ENCODE data around the gene MRPL43. TPM values are rescaled to one million over a fixed set of nuclear protein-coding genes. Genes with fewer than 3 reads are reported as not detected.
"Not testable (repeated sequence)": the region's sequence is repeated elsewhere in the genome, so short reads cannot be mapped to it uniquely, and the experiment has no call there.

MRPL43 gene
- total RNA-seq, 1 donor from 2014 or later = 51.7 TPM

DNA sequence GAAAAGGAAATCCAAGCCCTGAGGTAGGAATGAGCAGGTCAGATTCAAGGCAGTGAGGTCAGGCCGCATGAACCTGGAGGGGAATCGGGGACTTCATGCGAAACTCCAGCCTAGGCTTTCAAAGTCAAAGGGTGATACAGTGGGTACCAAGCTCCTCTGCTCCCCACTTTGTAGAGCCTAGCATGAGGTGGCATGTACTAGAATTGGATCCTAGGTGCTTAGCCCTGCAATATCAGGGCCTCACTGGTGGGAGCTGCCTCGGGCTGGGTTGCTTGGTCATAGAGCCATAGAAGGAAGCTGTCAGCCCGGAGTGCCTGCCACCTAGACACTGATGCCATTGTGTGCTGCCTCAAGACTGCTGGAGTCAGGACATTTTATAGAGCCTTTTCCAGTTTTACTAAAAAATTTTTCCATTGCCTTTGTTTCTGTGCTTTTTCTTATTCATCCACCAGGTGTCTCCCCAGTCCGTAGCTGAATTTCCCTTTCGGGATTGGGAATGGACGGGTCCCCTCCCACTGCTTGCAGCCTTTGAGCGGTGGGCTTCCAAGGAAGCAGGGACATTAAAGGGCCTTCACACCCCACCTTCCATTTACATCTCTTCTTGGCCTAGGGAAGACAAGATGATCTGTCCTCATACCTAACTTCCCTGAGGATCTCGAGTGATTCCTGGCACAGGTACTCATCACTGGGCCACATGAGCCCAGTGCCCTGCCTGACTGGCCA, 6.8 kb upstream of the MRPL43 start:
- no peak for DNase-seq (ENCODE audit: low spot score)
- intact Hi-C loops (cut with DNase I) = no loop called here

DNA sequence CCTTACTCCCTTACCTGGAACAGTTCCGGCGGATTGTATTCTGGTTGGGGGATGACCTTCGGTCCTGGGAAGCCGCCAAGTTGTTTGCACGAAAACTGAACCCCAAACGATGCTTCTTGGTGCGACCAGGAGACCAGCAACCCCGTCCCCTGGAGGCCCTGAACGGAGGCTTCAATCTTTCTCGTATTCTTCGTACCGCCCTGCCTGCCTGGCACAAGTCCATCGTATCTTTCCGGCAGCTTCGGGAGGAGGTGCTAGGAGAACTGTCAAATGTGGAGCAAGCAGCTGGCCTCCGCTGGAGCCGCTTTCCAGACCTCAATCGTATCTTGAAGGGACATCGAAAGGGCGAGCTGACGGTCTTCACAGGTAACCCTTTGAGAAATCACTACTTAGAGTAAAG, 1.8 kb upstream of the MRPL43 start:
- intact Hi-C loops (cut with DNase I) = loop anchor here (5.0 kb wide), 1 partner anchor 77 kb away; the partner anchor contains the start of gene SLF2

DNA sequence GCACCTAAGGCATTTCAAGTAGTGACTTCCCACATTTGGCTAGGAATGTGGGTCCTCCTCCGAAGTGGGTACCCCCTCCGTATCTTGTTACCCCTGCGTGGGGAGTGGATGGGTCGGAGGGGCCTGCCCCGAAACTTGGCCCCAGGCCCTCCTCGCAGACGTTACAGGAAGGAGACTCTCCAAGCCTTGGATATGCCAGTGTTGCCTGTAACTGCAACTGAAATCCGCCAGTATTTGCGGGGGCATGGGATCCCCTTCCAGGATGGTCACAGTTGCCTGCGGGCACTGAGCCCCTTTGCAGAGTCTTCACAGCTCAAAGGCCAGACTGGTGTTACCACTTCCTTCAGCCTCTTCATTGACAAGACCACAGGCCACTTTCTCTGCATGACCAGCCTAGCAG, 869 bp upstream of the MRPL43 start:
- intact Hi-C loops (cut with DNase I) = loop anchor here (5.0 kb wide), 1 partner anchor 76 kb away; the partner anchor contains the start of gene SLF2

More for the DNA sequence above, 1.8 kb upstream of the MRPL43 start:
- DNase-seq (ENCODE audit: low spot score) = no peak

DNA sequence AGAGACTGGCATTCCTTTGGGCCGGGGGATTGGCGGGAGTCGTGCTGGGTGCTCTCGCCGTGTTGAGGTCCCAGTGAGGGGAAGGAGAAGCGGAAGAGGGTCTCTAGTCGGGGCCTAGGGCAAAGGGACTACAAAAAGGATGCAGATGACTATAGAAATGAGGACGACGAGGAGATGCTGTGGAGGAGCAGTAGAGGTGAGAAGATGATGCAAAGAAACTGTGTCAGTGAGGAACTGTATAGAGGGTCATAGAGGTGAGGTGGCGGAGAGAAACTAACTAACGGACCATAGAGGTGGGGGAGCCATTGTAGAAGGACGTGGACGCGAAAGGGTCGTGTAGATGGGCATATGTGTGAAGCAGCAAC, 370 bp upstream of the MRPL43 start:
- DNase-seq (ENCODE audit: low spot score) = no peak
- intact Hi-C loops (cut with DNase I) = loop anchor here (5.0 kb wide), 1 partner anchor 75 kb away; the partner anchor contains the start of gene SLF2

More for the DNA sequence above, 869 bp upstream of the MRPL43 start:
- no peak for DNase-seq (ENCODE audit: low spot score)

DNA sequence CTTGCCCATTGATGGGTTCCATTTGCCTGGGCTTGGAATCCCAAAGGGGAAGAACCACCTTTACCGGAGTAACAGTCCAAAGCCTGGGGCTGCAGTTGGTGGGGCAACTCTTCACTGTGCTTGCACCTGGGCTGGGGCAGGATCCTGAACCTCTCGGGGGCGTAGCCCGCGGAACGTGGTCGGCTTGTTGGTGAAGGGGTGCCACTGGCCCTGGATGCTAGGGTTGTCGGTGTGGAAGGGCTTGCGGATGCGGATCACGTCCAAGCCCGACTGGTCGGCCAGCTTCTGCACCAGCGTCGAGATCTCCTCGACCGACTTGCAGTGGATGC, 710 bp downstream of the MRPL43 start:
- DNase-seq (ENCODE audit: low spot score) = no peak
- intact Hi-C loops (cut with DNase I) = loop anchor here (5.0 kb wide), 1 partner anchor 74 kb away; the partner anchor contains the start of gene SLF2

DNA sequence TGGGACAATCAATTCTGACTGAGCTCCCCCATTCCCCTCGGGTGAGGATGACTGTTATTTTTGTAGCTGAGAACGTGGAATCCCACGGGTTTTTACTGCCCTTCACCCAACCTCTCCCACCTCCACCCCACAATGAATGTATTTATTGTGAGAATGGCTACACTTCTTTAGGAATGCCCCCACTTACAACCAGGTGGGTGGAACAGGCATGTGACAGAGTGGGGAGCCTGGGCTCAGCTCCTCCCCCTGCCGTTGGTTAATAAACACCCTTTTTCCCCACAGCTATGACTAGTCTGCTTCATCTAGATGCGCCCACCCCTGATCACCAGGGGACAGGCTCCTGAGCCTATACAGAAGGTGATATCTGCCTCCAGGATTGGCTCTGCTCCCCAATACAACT, 2.0 kb downstream of the MRPL43 start:
- intact Hi-C loops (cut with DNase I) = loop anchor here (5.0 kb wide), 1 partner anchor 73 kb away; the partner anchor contains the start of gene SLF2
- peak; percentile 31 for DNase-seq (ENCODE audit: low spot score)

DNA sequence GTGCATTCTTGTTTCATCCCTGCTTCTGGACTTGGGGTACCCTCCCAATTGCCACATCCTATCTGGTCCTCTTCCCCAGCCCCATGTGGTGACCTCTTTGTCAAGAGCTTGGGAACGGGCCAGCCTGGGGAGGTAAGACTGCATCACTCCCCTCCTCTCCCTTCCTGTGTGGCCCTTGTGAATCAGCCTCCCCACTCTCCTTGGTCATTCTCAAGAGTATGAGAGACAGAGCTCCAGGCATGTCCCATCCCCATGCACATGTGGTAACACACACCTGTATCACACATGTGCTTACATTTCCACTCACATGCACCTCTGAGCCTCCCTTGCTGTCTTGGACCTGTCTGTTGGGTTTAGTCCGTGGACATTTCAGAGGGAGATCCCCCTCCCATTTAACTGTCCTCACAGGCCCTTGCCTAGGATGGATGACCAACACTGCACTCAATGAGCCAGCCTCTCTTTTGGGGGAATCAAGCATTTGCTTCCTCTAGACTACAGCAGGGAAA, 2.6 kb downstream of the MRPL43 start:
- intact Hi-C loops (cut with DNase I) = loop anchor here (5.0 kb wide), 1 partner anchor 72 kb away; the partner anchor contains the start of gene SLF2
- DNase-seq (ENCODE audit: low spot score) = peak; percentile 55

DNA sequence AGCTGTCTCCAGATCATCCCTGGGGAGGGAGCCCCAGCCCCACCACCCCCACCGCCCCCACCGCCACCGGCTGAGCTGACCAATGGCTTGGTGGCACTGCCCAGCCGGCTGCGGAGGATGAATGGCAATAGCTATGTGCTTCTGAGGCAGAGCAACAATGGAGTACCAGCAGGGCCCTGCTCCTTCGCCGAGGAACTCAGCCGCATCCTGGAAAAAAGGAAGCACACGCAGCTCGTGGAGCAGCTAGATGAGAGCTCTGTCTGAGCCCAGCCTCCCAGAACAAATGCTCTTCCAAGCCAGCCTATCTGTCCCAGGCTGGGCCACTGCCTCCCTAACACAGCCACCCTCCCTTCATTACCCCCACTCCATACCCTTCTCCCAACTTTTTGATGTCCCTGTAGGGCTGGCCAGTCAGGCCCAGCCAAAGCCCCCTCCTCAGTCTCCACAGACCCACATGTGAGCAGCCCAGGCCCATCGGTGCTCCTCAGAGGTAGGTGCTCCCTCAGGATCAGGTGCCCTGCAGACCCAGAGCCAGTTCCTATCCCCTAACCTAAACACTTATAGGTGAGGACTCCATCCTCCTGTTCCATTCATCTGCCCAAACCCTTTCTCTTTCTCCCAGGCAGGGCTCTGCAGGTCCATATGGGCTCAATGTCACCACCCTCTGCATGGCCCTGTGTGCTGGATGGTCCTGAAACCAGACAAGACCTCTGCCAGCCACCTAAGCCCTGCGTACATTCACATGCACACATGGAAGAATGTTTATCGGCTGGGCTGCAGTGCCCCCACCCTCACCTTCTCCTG, 3.2 kb downstream of the MRPL43 start:
- peak; percentile 63 for DNase-seq (ENCODE audit: low spot score)
- intact Hi-C loops (cut with DNase I) = no loop called here

DNA sequence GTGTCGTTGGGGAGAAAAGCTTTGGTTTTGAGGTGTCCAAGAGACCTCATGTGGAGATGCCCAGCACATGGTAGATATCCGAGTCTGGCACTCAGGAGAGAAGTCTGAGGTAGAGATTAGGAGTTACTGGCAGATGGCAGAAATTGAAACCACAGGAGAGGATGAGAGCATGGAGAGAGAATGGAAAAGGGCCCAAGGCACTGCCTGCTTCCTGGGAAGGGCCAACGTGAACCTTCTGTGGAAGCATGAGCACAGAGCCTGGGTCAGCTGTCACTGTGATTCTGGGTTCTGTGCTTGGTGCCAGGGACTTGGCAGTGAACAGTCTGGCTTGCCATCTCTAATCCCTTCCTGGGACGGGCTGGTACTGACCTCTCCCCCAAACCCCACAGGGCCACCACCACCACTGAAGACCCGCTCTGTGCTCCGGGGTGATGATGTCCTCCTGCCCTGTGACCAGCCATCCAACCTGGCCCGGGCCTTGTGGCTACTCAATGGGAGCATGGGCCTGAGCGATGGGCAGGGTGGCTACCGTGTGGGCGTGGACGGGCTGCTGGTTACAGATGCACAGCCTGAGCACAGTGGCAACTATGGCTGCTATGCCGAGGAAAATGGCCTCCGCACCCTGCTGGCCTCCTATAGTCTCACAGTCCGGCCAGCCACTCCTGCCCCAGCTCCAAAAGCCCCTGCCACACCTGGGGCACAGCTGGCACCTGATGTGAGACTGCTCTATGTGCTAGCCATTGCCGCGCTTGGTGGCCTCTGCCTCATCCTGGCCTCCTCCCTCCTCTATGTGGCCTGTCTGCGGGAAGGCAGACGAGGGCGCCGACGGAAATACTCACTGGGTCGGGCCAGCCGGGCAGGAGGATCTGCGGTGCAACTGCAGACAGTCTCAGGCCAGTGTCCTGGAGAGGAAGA, 4.1 kb downstream of the MRPL43 start:
- intact Hi-C loops (cut with DNase I) = no loop called here
- DNase-seq (ENCODE audit: low spot score) = peak; percentile 74

DNA sequence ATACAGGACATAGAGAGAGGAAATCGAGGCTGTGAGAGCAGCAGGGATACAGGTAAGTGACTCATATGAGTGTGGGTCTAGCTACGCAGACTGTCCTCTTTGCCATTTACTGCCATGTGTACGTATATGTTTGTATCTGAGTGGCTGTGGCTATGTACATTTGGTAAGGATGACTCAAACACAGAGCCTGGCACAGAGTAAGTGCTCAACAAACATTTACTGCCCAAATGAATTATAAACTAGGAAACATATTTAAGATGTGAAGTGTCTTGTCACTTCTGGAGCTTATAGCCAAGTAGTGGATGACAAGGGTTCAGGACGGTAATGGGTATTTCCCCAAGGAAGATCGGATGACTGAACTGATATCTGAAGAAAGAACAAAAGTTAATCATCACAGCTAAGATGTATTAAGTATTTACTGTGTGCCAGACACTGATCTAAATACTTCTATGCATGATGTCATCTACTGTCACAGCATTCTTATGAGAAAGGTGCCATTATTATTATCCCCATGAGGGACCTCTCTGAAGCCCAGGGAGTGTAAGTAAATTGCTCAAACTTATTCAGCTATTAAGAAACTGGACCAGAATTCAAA, 6.0 kb downstream of the MRPL43 start:
- intact Hi-C loops (cut with DNase I) = no loop called here

DNA sequence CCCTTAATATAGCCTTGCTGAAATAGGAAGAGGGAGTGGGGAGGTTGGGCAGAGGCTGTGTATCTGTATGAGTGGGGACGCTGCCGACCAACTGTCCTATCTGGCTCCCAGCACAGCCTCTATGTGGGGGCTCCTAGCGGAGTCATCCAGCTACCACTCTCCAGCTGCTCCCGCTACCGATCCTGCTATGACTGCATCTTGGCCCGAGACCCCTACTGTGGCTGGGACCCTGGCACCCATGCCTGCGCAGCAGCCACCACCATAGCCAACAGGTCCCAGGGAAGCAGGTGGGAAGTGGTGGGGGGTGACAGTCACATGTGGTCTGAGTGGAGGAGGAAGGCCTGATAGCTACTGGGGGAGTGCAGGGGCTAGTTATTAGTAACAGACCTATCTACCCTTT, 6.6 kb downstream of the MRPL43 start:
- intact Hi-C loops (cut with DNase I) = no loop called here
- peak; percentile 51 for DNase-seq (ENCODE audit: low spot score)

More for the DNA sequence above, 6.0 kb downstream of the MRPL43 start:
- peak; percentile 3 for DNase-seq (ENCODE audit: low spot score)

DNA sequence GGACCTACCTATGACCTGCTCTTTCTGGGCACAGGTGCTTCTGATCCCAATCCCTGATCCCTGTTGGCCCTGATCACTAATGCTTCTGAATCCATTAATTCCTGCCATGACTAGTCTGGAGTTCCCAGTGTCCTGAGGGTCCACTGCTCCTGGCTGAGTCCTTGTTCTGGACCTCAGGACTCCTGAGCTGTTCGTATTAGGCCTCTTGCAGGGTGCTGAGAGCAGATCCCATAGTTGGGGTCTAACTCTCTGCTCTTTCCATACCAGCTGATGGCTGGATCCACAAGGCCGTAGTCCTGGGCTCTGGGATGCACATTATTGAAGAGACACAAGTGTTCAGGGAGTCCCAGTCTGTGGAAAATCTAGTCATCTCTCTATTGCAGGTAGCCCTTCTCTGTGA, 7.0 kb downstream of the MRPL43 start:
- intact Hi-C loops (cut with DNase I) = no loop called here
- peak; percentile 54 for DNase-seq (ENCODE audit: low spot score)

DNA sequence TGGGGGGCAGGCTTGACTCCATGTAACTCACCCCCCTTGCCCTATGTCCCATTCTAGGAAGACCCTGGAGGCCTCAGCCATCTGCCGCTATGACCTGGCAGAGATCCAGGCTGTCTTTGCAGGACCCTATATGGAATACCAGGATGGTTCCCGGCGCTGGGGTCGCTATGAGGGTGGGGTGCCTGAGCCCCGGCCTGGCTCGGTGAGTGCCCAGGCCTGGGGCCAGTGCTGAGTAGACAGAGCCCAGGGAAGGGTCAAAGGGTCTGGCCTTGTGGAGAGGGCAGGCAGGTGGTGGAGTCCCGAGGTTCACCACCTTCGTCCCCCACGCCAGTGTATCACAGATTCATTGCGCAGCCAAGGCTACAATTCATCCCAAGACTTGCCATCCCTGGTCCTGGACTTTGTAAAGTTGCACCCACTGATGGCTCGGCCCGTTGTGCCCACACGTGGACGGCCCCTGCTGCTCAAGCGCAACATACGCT, 7.5 kb downstream of the MRPL43 start:
- DNase-seq (ENCODE audit: low spot score) = peak; percentile 64
- intact Hi-C loops (cut with DNase I) = no loop called here

DNA sequence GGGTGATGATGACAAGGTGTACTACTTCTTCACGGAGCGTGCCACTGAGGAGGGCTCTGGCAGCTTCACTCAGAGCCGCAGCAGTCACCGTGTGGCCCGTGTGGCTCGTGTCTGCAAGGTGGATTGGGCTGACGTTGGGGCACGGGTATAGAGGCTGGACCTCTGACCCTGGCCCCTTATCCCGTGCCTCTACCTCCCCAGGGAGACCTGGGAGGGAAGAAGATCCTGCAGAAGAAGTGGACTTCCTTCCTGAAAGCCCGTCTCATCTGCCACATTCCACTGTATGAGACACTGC, 8.4 kb downstream of the MRPL43 start:
- intact Hi-C loops (cut with DNase I) = no loop called here
- no peak for DNase-seq (ENCODE audit: low spot score)

DNA sequence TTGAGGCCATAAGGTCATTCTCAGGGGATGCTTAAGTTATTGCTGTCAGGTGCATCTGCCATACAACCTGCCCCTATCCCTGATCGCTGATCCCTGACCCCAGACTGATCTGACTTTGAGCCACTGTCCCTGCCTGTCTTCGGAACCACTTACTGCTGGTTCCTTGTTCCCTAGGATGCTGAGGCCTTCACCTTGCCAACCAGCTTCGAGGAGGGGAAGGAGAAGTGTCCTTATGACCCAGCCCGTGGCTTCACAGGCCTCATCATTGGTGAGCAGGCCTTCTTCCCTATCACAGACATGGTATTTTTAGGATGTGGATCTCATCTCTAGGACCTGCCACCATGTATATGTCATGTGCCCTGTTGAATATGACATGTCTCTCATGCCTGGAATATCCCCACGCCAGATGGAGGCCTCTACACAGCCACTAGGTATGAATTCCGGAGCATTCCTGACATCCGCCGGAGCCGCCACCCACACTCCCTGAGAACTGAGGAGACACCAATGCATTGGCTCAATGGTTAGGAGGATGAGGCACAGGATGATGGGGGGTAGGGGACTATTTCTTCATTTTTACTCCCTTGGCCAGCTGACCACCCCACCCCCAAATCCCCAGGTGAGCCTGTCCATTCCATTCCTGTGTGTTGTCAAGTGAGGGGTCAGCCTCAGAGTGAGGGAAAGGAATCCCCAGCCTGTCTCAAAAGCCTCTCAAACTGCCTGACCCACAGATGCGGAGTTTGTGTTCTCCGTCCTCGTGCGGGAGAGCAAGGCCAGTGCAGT, 9.0 kb downstream of the MRPL43 start:
- no peak for DNase-seq (ENCODE audit: low spot score)
- intact Hi-C loops (cut with DNase I) = no loop called here

DNA sequence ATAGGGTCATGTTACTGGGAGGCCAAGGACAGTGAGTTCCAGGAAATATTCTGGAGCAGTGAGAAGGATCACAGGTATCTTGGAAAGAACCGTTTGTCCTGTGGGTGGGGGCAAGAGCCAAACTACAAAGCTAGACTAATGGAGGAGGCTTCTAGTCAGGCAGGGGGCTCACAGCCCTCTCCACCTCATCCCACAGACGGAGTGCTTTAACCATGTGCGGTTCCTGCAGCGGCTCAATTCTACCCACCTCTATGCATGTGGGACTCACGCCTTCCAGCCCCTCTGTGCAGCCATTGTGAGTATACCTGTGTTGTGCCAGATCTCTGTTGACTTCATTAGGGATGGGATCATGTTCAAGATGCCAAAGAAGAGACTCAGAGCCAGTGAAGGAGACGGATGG, 9.9 kb downstream of the MRPL43 start:
- DNase-seq (ENCODE audit: low spot score) = no peak
- intact Hi-C loops (cut with DNase I) = no loop called here

DNA sequence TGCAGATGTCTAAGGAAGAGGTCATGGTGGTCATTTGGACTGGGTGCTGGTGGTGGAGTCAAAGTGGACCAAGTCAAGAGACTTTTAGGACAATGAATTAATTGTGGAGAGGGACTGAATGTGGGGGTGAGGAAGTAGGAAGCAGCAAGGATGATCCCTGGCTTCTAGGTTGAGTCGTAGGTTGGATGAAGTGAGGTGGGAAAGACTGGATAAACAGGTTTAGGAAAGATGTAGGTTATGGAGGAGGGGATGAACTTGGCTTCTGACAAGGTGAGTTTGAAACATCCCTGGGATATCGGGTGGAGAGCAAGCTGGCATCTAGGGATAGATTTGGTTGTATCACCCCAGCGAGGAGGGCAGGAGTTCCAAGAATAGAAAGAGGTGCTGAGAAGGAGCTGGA, 10.4 kb downstream of the MRPL43 start:
- intact Hi-C loops (cut with DNase I) = no loop called here
- DNase-seq (ENCODE audit: low spot score) = no peak

DNA sequence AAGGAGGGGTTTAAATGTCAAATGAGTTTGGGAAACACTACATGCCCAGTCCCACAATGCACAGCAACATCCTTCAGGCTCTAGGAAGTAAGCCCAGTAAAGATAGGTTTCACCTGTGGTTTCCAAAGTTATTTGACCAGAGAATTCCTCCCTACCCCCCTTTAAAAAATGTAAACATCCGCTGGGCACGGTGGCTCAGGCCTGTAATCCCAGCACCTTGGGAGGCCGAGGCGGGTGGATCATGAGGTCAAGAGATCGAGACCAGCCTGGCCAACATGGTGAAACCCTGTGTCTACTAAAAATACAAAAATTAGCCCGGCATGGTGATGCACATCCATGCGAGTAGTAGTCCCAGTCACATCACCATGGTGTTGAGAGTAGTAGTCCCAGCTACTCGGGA, 11.9 kb downstream of the MRPL43 start:
- not testable (repeated sequence) for DNase-seq (ENCODE audit: low spot score)

More for the DNA sequence above, 11.9 kb downstream of the MRPL43 start:
- intact Hi-C loops (cut with DNase I) = not testable (repeated sequence)

Data from cardiac septum (tissue), 1 donor.